Prostate gland (tissue), 2 donors: ENCODE results near the gene OAT. TPM values are rescaled to one million over a fixed set of nuclear protein-coding genes. Genes with fewer than 3 reads are reported as not detected.
"Not testable (repeated sequence)": the region's sequence is repeated elsewhere in the genome, so short reads cannot be mapped to it uniquely, and the experiment has no call there.

Experiments used
- DNase-seq: peaks from one replicate; pipeline ENCODE4 v3.0.0-alpha.2; 2019; ENCODE audit warnings: low spot score
- H3K27ac ChIP-seq, 2 donors: fragments of 200-600 bp; sonication (generic); 2 replicates each; pipeline ENCODE4 v1.5.1; 2017 to 2019
- H3K27me3 ChIP-seq: fragments of 200-600 bp; sonication (generic); replicated peaks from 2 replicates; pipeline ENCODE4 v1.5.1; 2019; ENCODE audit not compliant: insufficient read depth
- H3K36me3 ChIP-seq, 2 donors: fragments of 200-600 bp; sonication (generic); 1 replicate in 1 of 2; 2 replicates in 1 of 2; pipeline versions ENCODE4 v1.5.1 to v1.8.1; 2017 to 2019
- H3K4me1 ChIP-seq: fragments of 200-600 bp; sonication (generic); replicated peaks from 2 replicates; pipeline ENCODE4 v1.5.1; 2019
- H3K4me3 ChIP-seq, 2 donors: fragments of 200-600 bp; sonication (generic); 2 replicates each; pipeline ENCODE4 v1.5.1; 2017 to 2019
- H3K9me3 ChIP-seq: fragments of 200-600 bp; sonication (generic); 2 replicates; pipeline ENCODE4 v1.5.1; 2017
- POLR2A ChIP-seq: fragments of 450-650 bp; IDR thresholded peaks from one replicate; pipeline ENCODE4 v1.6.1; 2016; ENCODE audit warnings: antibody characterized with exemption, mild to moderate bottlenecking
- POLR2AphosphoS5 ChIP-seq: sonication (generic); formaldehyde crosslinking; IDR thresholded peaks from one replicate; pipeline ENCODE4 v1.6.1; 2017; ENCODE audit warnings: antibody characterized with exemption
- WGBS: methylation state at CpG from one replicate; pipeline ENCODE4 v1.1.5; 2018; 5-methylcytosine and 5-hydroxymethylcytosine counted together
- intact Hi-C: fragments of 100-400 bp; cut with DNase I; formaldehyde crosslinking; loops from one replicate; pipeline ENCODE4 v1.14.2; 2022
- total RNA-seq, 2 donors: library from RNA; depleted of rRNA; stranded (reverse); fragments of >200 nt; gene quantifications; one replicate each; pipeline ENCODE4 v1.1.0, GENCODE V29; 2016
- TF ChIP-seq, protein P1 (sequence below), 4 experiments: fragments of 200-600 bp in 2 of 4; fragments of 450-650 bp in 2 of 4; sonication (generic) in 2 of 4; IDR thresholded peaks; 1 replicate in 3 of 4; 2 replicates in 1 of 4; pipeline ENCODE4 v1.5.1; 2016 to 2019; ENCODE audit warnings: antibody characterized with exemption in 4 of 4, mild to moderate bottlenecking in 2 of 4, moderate library complexity in 2 of 4

Gene OAT
- total RNA-seq, 2 donors from 2014 or later, result 86.3 to 139 TPM

- Histone ChIP-seq H3K9me3 (no peaks in the 10 kb centered on the region), H3K4me3 (no peak overlapping the region), H3K4me1 (no peaks in the 10 kb centered on the region), H3K27me3 (no peaks in the 10 kb centered on the region), H3K36me3 (no peaks in the 10 kb centered on the region), H3K27ac (no peak overlapping the region)
- no peak for DNase-seq
- TF ChIP-seq POLR2AphosphoS5 (no peak), POLR2A (no peak)
- TF ChIP-seq, protein P1, sequence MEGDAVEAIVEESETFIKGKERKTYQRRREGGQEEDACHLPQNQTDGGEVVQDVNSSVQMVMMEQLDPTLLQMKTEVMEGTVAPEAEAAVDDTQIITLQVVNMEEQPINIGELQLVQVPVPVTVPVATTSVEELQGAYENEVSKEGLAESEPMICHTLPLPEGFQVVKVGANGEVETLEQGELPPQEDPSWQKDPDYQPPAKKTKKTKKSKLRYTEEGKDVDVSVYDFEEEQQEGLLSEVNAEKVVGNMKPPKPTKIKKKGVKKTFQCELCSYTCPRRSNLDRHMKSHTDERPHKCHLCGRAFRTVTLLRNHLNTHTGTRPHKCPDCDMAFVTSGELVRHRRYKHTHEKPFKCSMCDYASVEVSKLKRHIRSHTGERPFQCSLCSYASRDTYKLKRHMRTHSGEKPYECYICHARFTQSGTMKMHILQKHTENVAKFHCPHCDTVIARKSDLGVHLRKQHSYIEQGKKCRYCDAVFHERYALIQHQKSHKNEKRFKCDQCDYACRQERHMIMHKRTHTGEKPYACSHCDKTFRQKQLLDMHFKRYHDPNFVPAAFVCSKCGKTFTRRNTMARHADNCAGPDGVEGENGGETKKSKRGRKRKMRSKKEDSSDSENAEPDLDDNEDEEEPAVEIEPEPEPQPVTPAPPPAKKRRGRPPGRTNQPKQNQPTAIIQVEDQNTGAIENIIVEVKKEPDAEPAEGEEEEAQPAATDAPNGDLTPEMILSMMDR (IDR thresholded peaks at IDR 0.05), result no peak
- intact Hi-C loops, result no loop called here
- 82% methylated on average over 4 of the region's 4 CpGs for WGBS
Observed at GRCh38 chr10:124372899-124373298, 45.8 kb downstream of the OAT start.

- H3K27ac ChIP-seq, result no peak overlapping the region
- intact Hi-C loops, result no loop called here
- no peaks in the 10 kb centered on the region for H3K36me3 ChIP-seq
- 86% methylated on average over 7 of the region's 7 CpGs for WGBS
- no peaks in the 10 kb centered on the region for H3K9me3 ChIP-seq
- H3K4me3 ChIP-seq, result no peak overlapping the region
- DNase-seq, result no peak
- TF ChIP-seq POLR2AphosphoS5 (no peak), POLR2A (no peak)
- TF ChIP-seq, protein P1 (IDR thresholded peaks at IDR 0.05), result no peak
- no peaks in the 10 kb centered on the region for H3K27me3 ChIP-seq
- H3K4me1 ChIP-seq, result no peaks in the 10 kb centered on the region
Observed at GRCh38 chr10:124370426-124370825, 48.3 kb downstream of the OAT start.

DNA sequence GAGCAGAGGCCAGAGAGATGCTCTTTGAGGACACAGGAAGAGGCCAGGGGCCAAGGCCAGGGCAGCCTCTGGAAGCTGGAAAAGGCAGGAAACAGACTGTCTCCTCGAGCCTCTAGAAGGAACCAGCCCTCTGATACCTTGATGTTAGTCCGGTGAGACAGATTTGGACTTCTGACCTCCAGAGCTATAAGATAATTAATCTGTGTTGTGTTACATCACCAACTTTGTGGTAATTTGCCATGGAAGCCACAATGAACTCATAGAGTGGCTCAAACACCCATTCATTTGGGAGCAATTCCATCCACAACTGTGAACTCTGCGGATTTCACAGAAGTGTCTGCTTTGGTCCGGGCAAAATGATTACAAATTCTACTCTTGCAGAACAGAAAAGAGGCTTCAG lies 48.7 kb downstream of the OAT start:
- no peak for DNase-seq
- Histone ChIP-seq H3K4me1 (no peaks in the 10 kb centered on the region), H3K4me3 (no peak overlapping the region), H3K27me3 (no peaks in the 10 kb centered on the region), H3K27ac (no peak overlapping the region), H3K36me3 (no peaks in the 10 kb centered on the region), H3K9me3 (no peaks in the 10 kb centered on the region)
- intact Hi-C loops, result no loop called here
- 81% methylated on average over 4 of the region's 4 CpGs for WGBS
- TF ChIP-seq, protein P1 (IDR thresholded peaks at IDR 0.05), result no peak
- TF ChIP-seq POLR2AphosphoS5 (no peak), POLR2A (no peak)

- DNase-seq, H3K4me1 ChIP-seq, H3K27me3 ChIP-seq, intact Hi-C loops, H3K9me3 ChIP-seq, H3K27ac ChIP-seq, H3K36me3 ChIP-seq, H3K4me3 ChIP-seq: not testable (repeated sequence)
- 75% methylated on average over 4 of the region's 4 CpGs for WGBS
Observed at GRCh38 chr10:124369533-124369932, 49.2 kb downstream of the OAT start.

- TF ChIP-seq POLR2AphosphoS5 (no peak), POLR2A (no peak)
- TF ChIP-seq, protein P1 (IDR thresholded peaks at IDR 0.05), result no peak
- no peak overlapping the region for H3K4me3 ChIP-seq
- no peak overlapping the region for H3K27ac ChIP-seq
- no peaks in the 10 kb centered on the region for H3K4me1 ChIP-seq
- DNase-seq, result no peak
- 92% methylated on average over 4 of the region's 4 CpGs for WGBS
- H3K36me3 ChIP-seq, result no peaks in the 10 kb centered on the region
- intact Hi-C loops, result no loop called here
- no peaks in the 10 kb centered on the region for H3K27me3 ChIP-seq
- no peaks in the 10 kb centered on the region for H3K9me3 ChIP-seq
Observed at GRCh38 chr10:124369066-124369465, 49.7 kb downstream of the OAT start.

DNA sequence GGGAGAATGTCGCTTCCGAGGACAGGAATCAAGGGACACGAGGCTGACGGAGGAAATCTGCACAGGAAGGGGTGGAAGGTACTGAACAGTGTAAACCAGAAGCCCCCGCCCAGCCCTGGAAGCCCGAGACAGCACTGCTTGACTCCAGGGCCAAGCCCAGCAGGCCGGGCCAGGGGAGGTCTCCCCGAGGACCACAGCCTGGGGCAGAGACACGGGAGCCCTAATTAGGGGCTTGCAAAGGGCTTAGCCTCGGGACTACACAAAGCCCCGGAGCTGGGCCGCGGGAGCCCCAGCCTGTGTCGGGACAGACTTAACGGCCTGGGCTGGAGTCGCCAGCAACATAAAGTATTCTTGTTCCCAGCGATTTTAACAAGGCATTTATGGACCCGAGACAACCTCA lies 50.8 kb downstream of the OAT start:
- no peak for DNase-seq
- no peak overlapping the region for H3K4me3 ChIP-seq
- no peak for TF ChIP-seq POLR2AphosphoS5
- TF ChIP-seq POLR2A, result no peak
- TF ChIP-seq, protein P1 (IDR thresholded peaks at IDR 0.05), result no peak
- intact Hi-C loops, result no loop called here
- H3K36me3 ChIP-seq, result no peaks in the 10 kb centered on the region
- H3K27me3 ChIP-seq, result no peaks in the 10 kb centered on the region
- H3K9me3 ChIP-seq, result no peaks in the 10 kb centered on the region
- no peak overlapping the region for H3K27ac ChIP-seq
- no peaks in the 10 kb centered on the region for H3K4me1 ChIP-seq
- WGBS, result 69% methylated on average over 18 of the region's 18 CpGs
